Measurements from ENCODE around the gene UBE2M.

DNA sequence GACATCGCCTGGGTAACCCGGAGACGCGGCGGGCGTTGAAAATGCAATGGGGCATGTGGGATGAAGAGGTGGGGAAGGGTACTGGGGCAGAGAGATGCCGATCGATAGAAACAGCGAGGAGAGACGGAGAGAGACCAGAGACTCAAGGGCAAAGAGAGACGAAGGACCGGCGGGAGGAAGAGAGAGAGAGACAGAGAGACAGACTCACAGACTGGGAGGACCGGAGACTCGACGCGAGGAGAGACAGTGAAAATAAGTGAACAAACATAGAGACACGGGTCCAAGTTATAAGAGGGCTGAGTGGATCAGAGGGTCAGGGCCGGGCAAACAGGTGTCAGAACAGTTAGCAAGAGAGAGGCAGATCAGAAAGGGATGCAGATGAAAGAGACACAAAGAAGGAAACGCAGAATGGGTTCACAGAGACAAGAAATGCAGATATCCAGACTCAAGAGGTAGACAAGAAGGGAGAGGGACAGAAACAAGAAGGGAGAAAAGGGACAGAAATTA, 15.3 kb upstream of the UBE2M start:
- TF ChIP-seq CTCF (IDR thresholded peaks at IDR 0.05) = no peak
- TF ChIP-seq EP300 (IDR thresholded peaks at IDR 0.05) = no peak
